ENCODE measurements around the gene MEX3A.
"Not testable (repeated sequence)": the region's sequence is repeated elsewhere in the genome, so short reads cannot be mapped to it uniquely, and the experiment has no call there.

Gene MEX3A

GRCh38 chr1:156082309-156083091, at the start of gene MEX3A:
Gene MEX3A, minus strand, starts transcription at chr1:156082465. Its CDS starts 467 bp downstream, at chr1:156081998.
- Histone ChIP-seq H3K27me3 (ENCODE audit: control insufficient read depth in 1 of 2, insufficient read depth in 2 of 2, low read length in 2 of 2) (no peaks in the 10 kb centered on the region), H3K9me3 (ENCODE audit: control insufficient read depth in 2 of 2, low read length in 2 of 2) (no peaks in the 10 kb centered on the region), H3K9ac (ENCODE audit: low read length in 2 of 2) (peak within 1 kb of the TSS; percentile 55 to 66), H3K4me1 (ENCODE audit: control insufficient read depth, insufficient read depth, low read length) (peaks cover 21% of the 10 kb centered on the region), H3K4me3 (ENCODE audit: low read length in 2 of 2) (peak within 1 kb of the TSS; percentile 85 to 90), H3K36me3 (ENCODE audit: control insufficient read depth in 2 of 2, insufficient read depth in 2 of 2, low read length in 2 of 2) (no peaks in the 10 kb centered on the region), H3K27ac (ENCODE audit: low read length) (no peak within 1 kb of the TSS)

DNA sequence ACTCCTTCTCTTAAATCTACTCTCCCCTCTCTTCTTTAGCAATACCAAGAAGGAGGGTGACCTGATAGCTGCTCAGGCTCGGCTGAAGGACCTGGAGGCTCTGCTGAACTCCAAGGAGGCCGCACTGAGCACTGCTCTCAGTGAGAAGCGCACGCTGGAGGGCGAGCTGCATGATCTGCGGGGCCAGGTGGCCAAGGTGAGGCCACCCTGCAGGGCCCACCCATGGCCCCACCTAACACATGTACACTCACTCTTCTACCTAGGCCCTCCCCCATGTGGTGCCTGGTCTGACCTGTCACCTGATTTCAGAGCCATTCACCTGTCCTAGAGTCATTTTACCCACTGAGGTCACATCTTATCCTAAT, 48.3 kb upstream of the MEX3A start:
- Histone ChIP-seq H3K4me3 (ENCODE audit: low read length in 2 of 2) (peak overlapping the region in 1 of 2 donors; percentile 72), H3K36me3 (ENCODE audit: control insufficient read depth in 2 of 2, insufficient read depth in 2 of 2, low read length in 2 of 2) (peaks cover 32 to 36% of the 10 kb centered on the region in 2 donors)

DNA sequence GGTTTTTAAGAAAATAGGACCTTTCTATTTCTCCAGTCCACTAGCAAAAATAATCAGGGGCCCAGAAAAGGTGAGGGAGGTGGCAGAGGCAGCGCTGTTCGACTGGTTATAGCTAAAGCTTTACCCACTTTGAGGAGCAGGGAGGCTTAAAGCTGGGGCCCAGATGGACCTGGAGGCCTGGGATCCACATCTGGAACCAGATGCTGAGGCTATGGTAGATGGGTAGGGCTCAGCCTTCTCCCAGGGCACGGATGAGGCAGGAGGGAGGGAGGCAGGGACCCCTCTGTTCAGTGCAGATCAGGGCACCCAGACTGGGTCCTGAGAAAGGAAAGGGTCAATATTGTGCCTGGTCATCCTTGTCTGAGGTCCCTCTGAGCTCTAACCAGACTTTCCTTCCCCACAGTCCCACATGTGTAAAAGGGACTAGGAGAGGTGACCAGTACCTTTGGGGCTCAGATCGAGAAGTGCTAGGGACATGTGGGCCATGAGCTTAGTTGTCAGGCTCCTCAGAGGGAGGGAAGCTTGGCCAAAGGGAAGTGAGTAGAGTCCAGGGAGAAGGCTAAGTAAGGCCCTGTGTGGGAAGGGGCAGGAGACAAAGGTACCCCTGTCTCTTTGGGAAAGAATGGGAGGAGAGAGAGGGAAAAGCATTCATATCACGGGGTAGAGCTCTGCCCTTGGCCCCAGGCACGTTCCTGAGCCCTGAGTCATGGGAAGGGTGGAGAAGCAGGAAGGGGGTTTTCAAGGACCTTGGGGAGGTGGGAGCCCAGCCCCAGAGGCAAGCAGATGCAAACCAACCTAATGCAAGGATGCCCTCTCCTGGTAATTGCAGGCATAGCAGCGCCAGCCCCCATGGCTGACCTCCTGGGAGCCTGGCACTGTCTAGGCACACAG, 47.7 kb upstream of the MEX3A start:
- Histone ChIP-seq H3K36me3 (ENCODE audit: control insufficient read depth in 2 of 2, insufficient read depth in 2 of 2, low read length in 2 of 2) (peaks cover 27 to 31% of the 10 kb centered on the region in 2 donors), H3K4me3 (ENCODE audit: low read length in 2 of 2) (peak overlapping the region; percentile 31 to 72), H3K9me3 (ENCODE audit: control insufficient read depth in 2 of 2, low read length in 2 of 2) (no peaks in the 10 kb centered on the region), H3K27me3 (ENCODE audit: control insufficient read depth in 1 of 2, insufficient read depth in 2 of 2, low read length in 2 of 2) (no peaks in the 10 kb centered on the region), H3K9ac (ENCODE audit: low read length in 2 of 2) (peak overlapping the region; percentile 80 to 91), H3K4me1 (ENCODE audit: control insufficient read depth, insufficient read depth, low read length) (peaks cover 64% of the 10 kb centered on the region), H3K27ac (ENCODE audit: low read length) (peak overlapping the region; percentile 100)

More for the DNA sequence above, 48.3 kb upstream of the MEX3A start:
- H3K9me3 ChIP-seq (ENCODE audit: control insufficient read depth in 2 of 2, low read length in 2 of 2) = no peaks in the 10 kb centered on the region
- peak overlapping the region; percentile 100 for H3K27ac ChIP-seq (ENCODE audit: low read length)
- H3K27me3 ChIP-seq (ENCODE audit: control insufficient read depth in 1 of 2, insufficient read depth in 2 of 2, low read length in 2 of 2) = no peaks in the 10 kb centered on the region
- H3K4me1 ChIP-seq (ENCODE audit: control insufficient read depth, insufficient read depth, low read length) = peaks cover 58% of the 10 kb centered on the region
- peak overlapping the region; percentile 64 to 80 for H3K9ac ChIP-seq (ENCODE audit: low read length in 2 of 2)

DNA sequence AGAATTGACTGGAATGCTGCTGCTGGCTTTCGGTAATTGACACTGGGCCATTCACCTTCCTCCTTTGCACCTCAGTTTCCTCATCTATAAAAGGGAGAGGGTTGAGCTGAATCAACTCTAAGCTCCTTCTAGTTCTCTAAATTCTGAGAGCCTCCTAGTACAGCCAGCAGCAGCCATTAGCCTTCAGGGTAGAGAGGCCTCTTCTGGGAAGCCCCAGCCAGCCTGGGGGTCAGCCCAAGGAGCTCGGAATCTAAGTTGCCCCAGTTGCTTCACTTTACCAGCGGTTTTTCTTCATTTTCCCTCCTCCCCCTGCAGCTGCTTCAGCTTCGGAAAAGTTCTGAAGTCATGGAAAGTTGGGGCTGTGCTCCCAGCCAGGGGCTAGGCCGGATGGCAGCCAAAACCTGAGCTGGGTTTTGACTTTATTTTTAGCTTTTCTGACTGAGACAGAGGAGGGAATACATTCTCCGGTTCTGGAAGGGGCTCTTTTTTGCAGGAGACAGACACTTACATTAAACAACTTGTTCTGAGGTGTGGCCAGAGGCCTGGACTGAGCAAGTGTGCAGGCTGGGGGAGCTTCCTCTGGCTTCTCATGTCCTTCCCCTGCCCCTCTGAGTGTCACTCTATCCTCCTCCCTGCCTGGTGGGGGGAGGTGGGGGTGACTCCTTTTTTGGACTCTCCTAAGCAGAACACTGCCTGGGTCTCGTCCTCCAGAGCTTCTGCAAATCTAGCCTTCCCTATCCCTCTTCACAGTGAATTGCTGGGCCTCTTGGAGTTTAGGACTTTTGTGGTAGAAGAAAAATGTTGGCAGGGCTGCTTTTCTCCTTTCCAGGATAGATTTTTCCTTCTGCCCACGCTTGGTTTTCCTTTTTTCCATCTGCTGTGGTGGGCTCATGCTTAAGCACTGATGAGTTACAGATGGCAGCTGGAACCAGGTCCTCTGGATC, 46.7 kb upstream of the MEX3A start:
- Histone ChIP-seq H3K4me1 (ENCODE audit: control insufficient read depth, insufficient read depth, low read length) (peaks cover 68% of the 10 kb centered on the region), H3K9me3 (ENCODE audit: control insufficient read depth in 2 of 2, low read length in 2 of 2) (no peaks in the 10 kb centered on the region), H3K27ac (ENCODE audit: low read length) (peak overlapping the region; percentile 100), H3K9ac (ENCODE audit: low read length in 2 of 2) (peak overlapping the region; percentile 80 to 91), H3K4me3 (ENCODE audit: low read length in 2 of 2) (peak overlapping the region; percentile 31 to 72), H3K36me3 (ENCODE audit: control insufficient read depth in 2 of 2, insufficient read depth in 2 of 2, low read length in 2 of 2) (peaks cover 17 to 21% of the 10 kb centered on the region in 2 donors), H3K27me3 (ENCODE audit: control insufficient read depth in 1 of 2, insufficient read depth in 2 of 2, low read length in 2 of 2) (no peaks in the 10 kb centered on the region)

DNA sequence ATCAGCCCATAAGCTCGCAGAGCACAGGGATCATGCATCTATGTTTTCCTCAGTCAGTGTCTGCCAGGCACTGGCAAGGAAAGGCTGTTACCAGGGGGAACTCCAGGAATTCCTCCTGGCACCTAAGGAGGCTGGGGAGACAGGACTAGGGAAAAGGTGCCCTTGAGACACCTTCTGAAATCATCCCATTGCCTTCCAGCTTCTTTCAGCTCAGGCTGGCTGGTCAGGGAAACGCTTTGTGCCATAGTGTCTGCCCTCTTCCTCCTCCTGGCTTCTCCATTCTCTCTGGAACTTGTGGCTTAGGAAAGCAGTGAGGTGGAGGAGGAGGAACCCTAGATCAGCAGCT, 46.0 kb upstream of the MEX3A start:
- Histone ChIP-seq H3K27me3 (ENCODE audit: control insufficient read depth in 1 of 2, insufficient read depth in 2 of 2, low read length in 2 of 2) (no peaks in the 10 kb centered on the region), H3K36me3 (ENCODE audit: control insufficient read depth in 2 of 2, insufficient read depth in 2 of 2, low read length in 2 of 2) (peaks cover 12 to 16% of the 10 kb centered on the region in 2 donors), H3K27ac (ENCODE audit: low read length) (peak overlapping the region; percentile 100), H3K9me3 (ENCODE audit: control insufficient read depth in 2 of 2, low read length in 2 of 2) (no peaks in the 10 kb centered on the region), H3K9ac (ENCODE audit: low read length in 2 of 2) (peak overlapping the region; percentile 80 to 84), H3K4me3 (ENCODE audit: low read length in 2 of 2) (peak overlapping the region; percentile 31 to 72), H3K4me1 (ENCODE audit: control insufficient read depth, insufficient read depth, low read length) (peaks cover 74% of the 10 kb centered on the region)

GRCh38 chr1:156126630-156127534, 44.6 kb upstream of the MEX3A start:
- Histone ChIP-seq H3K4me3 (ENCODE audit: low read length in 2 of 2) (peak overlapping the region; percentile 40 to 70), H3K9me3 (ENCODE audit: control insufficient read depth in 2 of 2, low read length in 2 of 2) (no peaks in the 10 kb centered on the region), H3K36me3 (ENCODE audit: control insufficient read depth in 2 of 2, insufficient read depth in 2 of 2, low read length in 2 of 2) (peaks cover 9 to 10% of the 10 kb centered on the region in 2 donors), H3K27ac (ENCODE audit: low read length) (peak overlapping the region; percentile 100), H3K4me1 (ENCODE audit: control insufficient read depth, insufficient read depth, low read length) (peaks cover 88% of the 10 kb centered on the region), H3K27me3 (ENCODE audit: control insufficient read depth in 1 of 2, insufficient read depth in 2 of 2, low read length in 2 of 2) (no peaks in the 10 kb centered on the region), H3K9ac (ENCODE audit: low read length in 2 of 2) (peak overlapping the region; percentile 57 to 74)

DNA sequence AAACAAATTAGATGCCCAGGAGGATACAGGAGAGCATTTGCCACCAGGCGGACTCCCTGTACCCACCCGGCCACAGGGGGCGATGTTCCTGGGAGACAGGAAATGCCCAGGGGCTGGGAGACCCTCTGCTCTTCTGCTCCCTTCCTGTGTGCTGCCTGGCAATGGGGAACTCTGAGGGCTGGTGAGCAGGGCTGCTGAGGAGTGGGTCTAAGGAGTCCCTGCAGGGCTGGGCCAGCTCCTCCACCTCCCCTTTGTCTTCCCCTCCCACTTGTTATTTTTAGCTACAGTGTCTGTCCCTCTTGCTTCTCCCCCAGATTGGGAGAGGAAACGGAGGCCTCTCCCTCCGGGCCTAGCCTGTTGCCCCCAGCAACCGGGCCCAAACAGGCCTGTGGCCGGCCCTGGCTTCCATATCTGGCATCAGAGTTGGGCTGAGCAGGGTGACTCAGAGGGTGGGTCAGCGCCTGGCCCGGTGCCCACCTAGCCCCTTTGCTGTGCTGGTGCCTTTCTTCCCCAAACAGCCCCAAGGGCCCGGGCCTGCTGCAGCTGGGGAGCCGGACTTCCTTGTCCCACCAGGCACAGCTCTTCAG, 43.9 kb upstream of the MEX3A start:
- H3K4me1 ChIP-seq (ENCODE audit: control insufficient read depth, insufficient read depth, low read length) = peaks cover 96% of the 10 kb centered on the region
- H3K27ac ChIP-seq (ENCODE audit: low read length) = peak overlapping the region; percentile 100
- H3K36me3 ChIP-seq (ENCODE audit: control insufficient read depth in 2 of 2, insufficient read depth in 2 of 2, low read length in 2 of 2) = peaks cover 3 to 5% of the 10 kb centered on the region in 2 donors
- peak overlapping the region; percentile 57 to 74 for H3K9ac ChIP-seq (ENCODE audit: low read length in 2 of 2)
- H3K4me3 ChIP-seq (ENCODE audit: low read length in 2 of 2) = peak overlapping the region; percentile 40 to 70
- no peaks in the 10 kb centered on the region for H3K27me3 ChIP-seq (ENCODE audit: control insufficient read depth in 1 of 2, insufficient read depth in 2 of 2, low read length in 2 of 2)
- no peaks in the 10 kb centered on the region for H3K9me3 ChIP-seq (ENCODE audit: control insufficient read depth in 2 of 2, low read length in 2 of 2)

GRCh38 chr1:156125544-156125943, 43.3 kb upstream of the MEX3A start:
- H3K4me1 ChIP-seq (ENCODE audit: control insufficient read depth, insufficient read depth, low read length) = peaks cover 98% of the 10 kb centered on the region
- H3K27ac ChIP-seq (ENCODE audit: low read length) = peak overlapping the region; percentile 98
- H3K27me3 ChIP-seq (ENCODE audit: control insufficient read depth in 1 of 2, insufficient read depth in 2 of 2, low read length in 2 of 2); H3K36me3 ChIP-seq (ENCODE audit: control insufficient read depth in 2 of 2, insufficient read depth in 2 of 2, low read length in 2 of 2); H3K9me3 ChIP-seq (ENCODE audit: control insufficient read depth in 2 of 2, low read length in 2 of 2): not testable (repeated sequence)
- peak overlapping the region in 1 of 2 donors; percentile 63 for H3K4me3 ChIP-seq (ENCODE audit: low read length in 2 of 2)
- H3K9ac ChIP-seq (ENCODE audit: low read length in 2 of 2) = peak overlapping the region in 1 of 2 donors; percentile 90
